GM13976 (cell line): ENCODE data around the gene ENOX1.

ENCODE experiments used
- DNase-seq: peaks from one replicate; pipeline ENCODE4 v3.0.0; 2012; ENCODE audit warnings: low spot score
- in situ Hi-C: fragments of 300-500 bp; cut with MboI; formaldehyde crosslinking; loops from one replicate; pipeline ENCODE4 v1.12.0; 2022; ENCODE audit warnings: low sequenced_read_pairs, mixed read lengths, inconsistent platforms; ENCODE audit not compliant: unreplicated experiment
- TF ChIP-seq, protein P1 (sequence below): IDR thresholded peaks from 2 replicates; pipeline ENCODE4 v1.5.1; 2012; ENCODE audit warnings: borderline replicate concordance, mild to moderate bottlenecking; ENCODE audit not compliant: insufficient read depth; ENCODE audit errors: extremely low read depth, missing control alignments, control extremely low read depth

Gene ENOX1

GRCh38 chr13:43238341-43239083 is 548.3 kb downstream of the ENOX1 start:
- no peak for DNase-seq
- TF ChIP-seq, protein P1, sequence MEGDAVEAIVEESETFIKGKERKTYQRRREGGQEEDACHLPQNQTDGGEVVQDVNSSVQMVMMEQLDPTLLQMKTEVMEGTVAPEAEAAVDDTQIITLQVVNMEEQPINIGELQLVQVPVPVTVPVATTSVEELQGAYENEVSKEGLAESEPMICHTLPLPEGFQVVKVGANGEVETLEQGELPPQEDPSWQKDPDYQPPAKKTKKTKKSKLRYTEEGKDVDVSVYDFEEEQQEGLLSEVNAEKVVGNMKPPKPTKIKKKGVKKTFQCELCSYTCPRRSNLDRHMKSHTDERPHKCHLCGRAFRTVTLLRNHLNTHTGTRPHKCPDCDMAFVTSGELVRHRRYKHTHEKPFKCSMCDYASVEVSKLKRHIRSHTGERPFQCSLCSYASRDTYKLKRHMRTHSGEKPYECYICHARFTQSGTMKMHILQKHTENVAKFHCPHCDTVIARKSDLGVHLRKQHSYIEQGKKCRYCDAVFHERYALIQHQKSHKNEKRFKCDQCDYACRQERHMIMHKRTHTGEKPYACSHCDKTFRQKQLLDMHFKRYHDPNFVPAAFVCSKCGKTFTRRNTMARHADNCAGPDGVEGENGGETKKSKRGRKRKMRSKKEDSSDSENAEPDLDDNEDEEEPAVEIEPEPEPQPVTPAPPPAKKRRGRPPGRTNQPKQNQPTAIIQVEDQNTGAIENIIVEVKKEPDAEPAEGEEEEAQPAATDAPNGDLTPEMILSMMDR = peak; percentile 23
- in situ Hi-C loops = no loop called here

- TF ChIP-seq, protein P1 = no peak
- DNase-seq = no peak
- in situ Hi-C loops = no loop called here
These were observed 549.2 kb downstream of the ENOX1 start for GRCh38 chr13:43237616-43238015.

- in situ Hi-C loops = no loop called here
- no peak for DNase-seq
- TF ChIP-seq, protein P1 = no peak
These were observed 551.7 kb downstream of the ENOX1 start for GRCh38 chr13:43235028-43235427.

GRCh38 chr13:43232873-43233265 is 553.9 kb downstream of the ENOX1 start:
- TF ChIP-seq, protein P1 = no peak
- DNase-seq = no peak
- in situ Hi-C loops = no loop called here

DNA sequence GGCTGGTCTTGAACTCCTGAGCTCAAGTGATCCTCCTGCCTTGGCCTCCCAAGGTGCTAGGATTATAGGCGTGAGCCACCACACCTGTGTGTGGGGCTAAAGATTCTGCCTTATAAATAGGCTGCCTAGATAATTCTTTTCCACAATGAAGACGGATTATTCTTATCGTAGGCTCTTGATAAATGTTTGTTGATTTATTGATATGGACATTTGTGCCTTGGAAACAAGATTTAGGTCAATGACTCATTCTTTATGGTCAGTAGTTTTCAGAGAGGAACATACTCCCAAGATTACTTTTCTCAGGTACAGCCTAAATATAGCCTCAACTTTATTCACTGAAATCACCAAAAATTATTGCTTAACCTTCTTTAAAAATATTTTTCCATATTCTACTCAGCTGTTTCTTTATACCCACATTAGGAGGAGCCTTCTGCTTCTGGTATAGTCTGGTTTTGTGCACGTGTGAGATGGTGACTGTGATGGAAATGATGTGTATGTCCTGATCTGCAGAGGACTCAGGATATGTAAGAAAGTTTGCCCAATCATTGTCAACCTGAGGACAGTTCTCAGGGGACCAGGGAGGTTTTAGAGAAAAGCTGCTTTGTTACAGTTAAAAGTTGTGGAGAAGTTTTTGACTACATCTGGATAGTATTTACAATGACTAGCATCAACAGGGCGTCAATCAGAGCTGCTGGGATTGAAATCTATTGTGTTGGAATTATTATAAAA is 554.5 kb downstream of the ENOX1 start:
- TF ChIP-seq, protein P1 = no peak
- in situ Hi-C loops = no loop called here
- DNase-seq = no peak

GRCh38 chr13:43230989-43231388 is 555.8 kb downstream of the ENOX1 start:
- DNase-seq = no peak
- in situ Hi-C loops = no loop called here
- TF ChIP-seq, protein P1 = no peak

DNA sequence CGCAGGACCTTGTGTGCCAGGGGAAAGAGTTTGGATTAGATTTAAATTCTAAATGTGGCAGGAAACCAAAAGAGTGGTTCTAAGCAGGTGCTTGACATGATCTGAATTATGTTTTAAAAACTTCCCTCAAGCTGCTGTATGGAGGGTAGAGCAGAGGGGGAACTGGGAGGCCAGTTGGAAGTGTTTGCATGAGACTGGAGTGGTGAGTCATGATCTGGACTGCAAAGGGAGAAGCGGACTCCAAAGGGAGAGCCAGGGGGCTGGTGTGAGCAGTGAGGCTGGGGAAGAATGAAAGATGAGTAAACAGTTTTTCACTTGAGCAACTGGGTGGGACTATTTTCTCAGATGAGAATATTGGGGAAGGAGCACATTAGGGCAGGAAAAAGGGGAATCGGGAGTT is 557.3 kb downstream of the ENOX1 start:
- DNase-seq = no peak
- TF ChIP-seq, protein P1 = no peak

More for the DNA sequence above, 557.3 kb downstream of the ENOX1 start:
- in situ Hi-C loops = no loop called here
